ENCODE data around the gene FAM171A2.
"Not testable (repeated sequence)": the region's sequence is repeated elsewhere in the genome, so short reads cannot be mapped to it uniquely, and the experiment has no call there.

The FAM171A2 gene

GRCh38 chr17:44363613-44364159 lies at the start of gene FAM171A2:
Gene FAM171A2, minus strand, starts transcription at chr17:44363853. Its CDS starts 139 bp downstream, at chr17:44363714.
- peak; percentile 75 for DNase-seq

DNA sequence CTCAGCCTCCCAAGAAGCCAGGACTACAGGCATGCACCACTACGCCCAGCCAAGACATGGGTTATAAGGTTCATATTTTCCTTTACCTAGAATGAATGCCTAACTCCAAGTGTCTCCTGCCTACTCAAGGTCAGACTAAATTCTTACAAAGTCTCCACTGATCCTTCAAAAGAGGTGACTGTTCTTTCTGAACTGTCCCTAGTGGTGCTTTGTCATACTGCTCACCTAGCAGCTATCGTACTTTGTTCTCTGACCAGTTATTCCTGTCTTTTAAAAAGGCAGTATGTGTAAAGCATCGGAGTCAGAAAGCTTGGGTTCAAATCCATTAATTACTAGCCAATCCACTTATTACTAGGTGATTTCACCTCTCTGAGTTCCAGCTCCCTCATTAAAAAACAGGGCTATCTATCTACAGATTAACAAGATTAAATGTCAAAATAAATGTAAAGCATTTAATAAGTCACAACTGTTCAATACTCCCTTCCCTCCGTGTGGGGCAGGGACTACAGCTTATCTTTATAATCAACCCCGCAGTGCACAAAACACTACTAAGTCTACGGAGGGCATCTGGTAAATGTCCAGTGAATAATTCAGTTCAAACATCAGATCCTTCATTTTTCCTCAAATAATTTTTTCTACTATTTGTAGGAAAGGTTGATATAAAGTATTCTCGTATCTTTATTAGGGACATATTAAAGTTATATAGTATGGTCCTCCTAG lies 45.8 kb upstream of the FAM171A2 start:
- DNase-seq: no peak

- no peak for DNase-seq
These were observed 45.1 kb upstream of the FAM171A2 start for GRCh38 chr17:44408786-44409185.

DNA sequence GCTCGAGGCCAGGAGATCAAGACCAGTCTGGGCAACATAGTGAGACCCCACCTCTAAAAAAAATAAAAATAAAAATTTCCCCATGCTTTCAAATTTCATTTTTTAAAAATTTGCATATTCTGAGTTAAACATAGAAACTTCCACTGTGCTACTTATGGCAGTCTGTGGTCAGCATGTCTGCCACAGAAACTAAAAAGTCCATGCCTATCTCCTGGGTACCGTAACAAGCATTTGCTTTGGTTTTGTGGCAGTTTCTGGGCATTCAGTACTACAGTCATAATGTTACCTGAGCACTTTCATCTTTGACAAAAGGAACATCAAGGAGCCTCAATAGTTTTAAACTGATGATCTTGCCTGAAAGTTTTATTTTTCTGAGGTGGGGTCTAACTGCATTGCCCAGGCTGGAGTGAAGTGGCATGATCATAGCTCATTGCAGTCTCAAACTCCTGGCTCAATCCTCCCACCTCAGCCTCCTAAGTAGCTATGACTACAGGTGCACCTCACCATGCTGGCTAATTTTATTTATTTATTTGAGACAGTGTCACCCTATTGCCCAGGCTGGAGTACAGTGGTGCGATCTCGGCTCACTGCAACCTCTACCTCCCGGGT lies 39.0 kb upstream of the FAM171A2 start:
- DNase-seq: peak; percentile 75

- no peak for DNase-seq
These were observed 36.7 kb upstream of the FAM171A2 start for GRCh38 chr17:44400226-44400847.

- no peak for DNase-seq
These were observed 35.3 kb upstream of the FAM171A2 start for GRCh38 chr17:44398692-44399691.

GRCh38 chr17:44397479-44398440 lies 34.1 kb upstream of the FAM171A2 start:
- DNase-seq: no peak

DNA sequence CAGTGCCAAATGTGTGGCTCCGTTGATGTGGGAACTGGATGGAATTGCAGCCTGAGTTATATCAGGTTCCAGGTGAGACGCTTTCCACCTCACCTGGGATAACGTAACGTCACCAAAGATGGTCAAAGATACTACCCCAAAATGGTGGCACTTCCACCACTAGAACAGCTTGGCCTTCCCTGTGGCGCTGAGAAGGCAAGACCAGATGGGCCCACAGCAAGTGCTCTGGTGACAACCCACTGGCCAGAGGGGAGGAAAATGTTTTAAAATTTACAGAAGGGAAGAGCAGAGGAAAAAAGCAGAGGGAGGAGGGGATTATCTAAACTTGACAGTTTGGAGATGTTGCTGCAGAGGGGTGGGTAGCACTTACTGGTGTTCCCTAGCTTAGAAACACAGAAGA lies 33.3 kb upstream of the FAM171A2 start:
- DNase-seq: no peak

DNA sequence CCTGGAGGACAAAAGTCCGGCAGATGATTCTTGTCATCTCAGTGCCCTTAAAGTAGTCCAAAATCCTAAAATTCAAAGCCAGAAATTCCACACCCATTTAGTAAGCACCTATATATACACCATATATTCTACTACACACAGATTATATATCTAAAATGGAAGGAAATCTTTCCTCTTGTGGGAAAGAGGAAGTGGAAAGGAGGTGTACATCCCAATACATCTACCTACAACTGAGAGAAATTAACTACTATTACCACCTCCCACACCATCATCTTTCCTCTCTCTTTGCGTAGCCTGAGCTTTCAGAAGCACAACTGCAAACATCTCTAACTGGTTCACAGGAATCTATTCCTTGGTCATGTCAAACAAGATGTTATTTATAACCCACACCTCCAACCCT lies 31.2 kb upstream of the FAM171A2 start:
- no peak for DNase-seq

DNA sequence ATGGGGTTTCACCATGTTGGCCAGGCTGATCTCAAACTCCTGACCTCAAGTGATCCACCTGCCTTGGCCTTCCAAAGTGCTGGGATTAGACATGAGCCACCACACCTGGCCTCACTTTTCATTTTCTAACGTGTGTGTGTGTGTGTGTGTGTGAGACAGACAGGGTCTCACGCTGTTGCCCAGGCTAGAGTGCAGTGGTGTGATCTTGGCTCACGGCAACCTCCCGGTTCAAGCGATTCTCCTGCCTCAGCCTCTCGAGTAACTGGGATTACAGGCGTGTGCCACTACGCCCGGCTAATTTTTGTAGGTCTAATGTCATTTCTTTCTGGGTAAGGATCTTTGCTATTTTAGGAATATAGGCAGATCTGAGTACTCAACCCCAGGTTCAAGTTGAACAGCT lies 30.5 kb upstream of the FAM171A2 start:
- DNase-seq: not testable (repeated sequence)

GRCh38 chr17:44390250-44390870 lies 26.7 kb upstream of the FAM171A2 start:
- no peak for DNase-seq

DNA sequence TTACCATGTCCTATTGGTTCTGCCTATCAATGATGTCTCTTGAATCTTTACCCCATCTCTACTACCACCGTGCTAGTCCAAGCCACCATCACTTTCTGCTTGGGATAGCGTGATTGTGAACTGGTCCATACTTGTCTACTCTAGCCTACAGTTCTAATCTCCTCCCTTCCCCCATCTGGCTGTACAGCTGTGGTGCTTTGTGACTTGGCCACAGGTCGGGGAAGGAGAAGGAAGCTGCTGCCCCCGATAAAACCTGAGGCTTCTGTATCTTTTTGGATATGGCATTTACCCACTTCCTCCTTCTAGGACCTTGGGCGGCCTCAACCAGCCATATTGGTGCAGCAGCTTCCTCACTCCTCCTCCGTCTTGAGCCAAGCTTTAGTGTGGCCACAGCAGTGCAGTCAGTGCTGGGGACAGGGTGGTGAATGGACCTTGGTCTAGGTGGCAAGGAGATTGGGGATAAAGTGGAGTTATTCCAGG lies 26.1 kb upstream of the FAM171A2 start:
- DNase-seq: no peak

GRCh38 chr17:44389281-44389680 lies 25.6 kb upstream of the FAM171A2 start, which contains the start of gene ITGA2B:
Gene ITGA2B, minus strand, starts transcription at chr17:44389649. Its CDS starts 176 bp downstream, at chr17:44389473.
- no peak for DNase-seq

- no peak for DNase-seq
These were observed 24.2 kb upstream of the FAM171A2 start for GRCh38 chr17:44387804-44388203.

DNA sequence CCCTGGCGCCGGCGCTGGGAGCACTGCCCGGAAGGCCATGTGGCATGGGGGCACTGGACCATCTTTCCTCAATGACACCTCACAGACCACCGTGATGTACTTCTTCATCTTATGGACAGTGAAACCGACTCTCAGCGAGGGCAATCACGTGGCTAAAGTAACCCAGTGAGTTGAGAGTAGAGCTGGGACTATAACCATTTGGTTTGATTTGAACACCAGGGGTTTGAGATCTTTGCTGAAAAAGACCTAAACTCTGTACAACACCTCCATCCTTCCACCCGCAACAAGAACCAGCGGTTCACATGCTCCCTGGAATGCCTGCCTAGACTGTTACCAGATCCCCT lies 22.5 kb upstream of the FAM171A2 start:
- no peak for DNase-seq

- peak; percentile 90 for DNase-seq
These were observed 21.9 kb upstream of the FAM171A2 start for GRCh38 chr17:44385287-44386181.

DNA sequence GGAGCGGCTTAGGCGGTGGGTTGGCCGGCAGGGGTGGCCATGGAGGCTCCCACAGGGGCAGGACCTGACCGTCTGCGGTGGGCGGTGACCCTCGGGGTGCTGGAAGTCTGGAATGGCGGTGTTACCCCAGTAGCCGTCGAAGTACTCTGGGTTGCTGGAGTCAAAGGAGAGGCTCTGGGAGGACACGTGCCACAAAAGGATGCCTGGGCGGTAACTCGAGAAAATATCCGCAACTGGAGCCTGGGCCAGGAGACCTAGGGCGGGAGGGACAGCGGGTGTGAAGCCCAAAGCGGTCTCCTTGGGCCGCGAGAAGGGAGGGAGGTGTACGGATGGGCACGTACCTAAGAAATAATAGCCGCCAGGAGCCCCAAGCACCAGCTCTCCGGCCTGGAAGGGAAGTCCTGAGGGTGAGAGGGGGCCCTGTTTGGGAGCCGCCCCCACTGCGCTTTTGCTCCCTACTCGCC lies 21.2 kb upstream of the FAM171A2 start:
- DNase-seq: no peak

GRCh38 chr17:44384281-44384822 lies 20.7 kb upstream of the FAM171A2 start:
- DNase-seq: no peak

GRCh38 chr17:44383861-44384260 lies 20.2 kb upstream of the FAM171A2 start:
- DNase-seq: no peak

Data from activated CD4-positive, alpha-beta T cell treated with anti-CD3 and anti-CD28 coated beads, Interleukin-2, Interleukin-6, amounts not matched to agents 100 ng/mL and 50 ng/mL, durations not matched to agents 16 hours and 8 hours (primary cell).